ENCODE results near the gene GCHFR. TPM values are rescaled to one million over a fixed set of nuclear protein-coding genes. Genes with fewer than 3 reads are reported as not detected.

The GCHFR gene
- 97.2 and 105 TPM in 2 replicates for total RNA-seq
- 165 and 213 TPM in 2 replicates for polyA plus RNA-seq

GRCh38 chr15:40763801-40764628 lies at the start of gene GCHFR:
GCHFR (plus strand) TSS chr15:40764068; CDS start chr15:40764181, 113 bp downstream.
- Histone ChIP-seq H3K4me3 (peak within 1 kb of the TSS; percentile 57), H3K36me3 (replicated peaks; ENCODE audit: insufficient read depth, low read depth) (no peaks in the 10 kb centered on the region), H3K27ac (peak within 1 kb of the TSS; percentile 97), H3K27me3 (no peaks in the 10 kb centered on the region), H3K4me1 (ENCODE audit: insufficient read depth) (peaks cover 27% of the 10 kb centered on the region), H3K9me3 (ENCODE audit: low read depth) (no peaks in the 10 kb centered on the region), H4K20me1 (ENCODE audit: insufficient read depth, poor library complexity, severe bottlenecking) (no peaks in the 10 kb centered on the region), H3K9me2 (replicated peaks; ENCODE audit: insufficient read depth) (no peaks in the 10 kb centered on the region), H3K4me2 (peak within 1 kb of the TSS; percentile 93), H2AFZ (peak within 1 kb of the TSS; percentile 84), H3K79me2 (no peaks in the 10 kb centered on the region)
- peak; percentile 93 for DNase-seq (ENCODE audit: low spot score)
- TF ChIP-seq EZH2 (IDR thresholded peaks at IDR 0.05; ENCODE audit: borderline replicate concordance) = no peak
- TF ChIP-seq EZH2phosphoT487 (IDR thresholded peaks at IDR 0.05; ENCODE audit: low read depth, severe bottlenecking, unreplicated experiment) = no peak
- TF ChIP-seq, protein P1, sequence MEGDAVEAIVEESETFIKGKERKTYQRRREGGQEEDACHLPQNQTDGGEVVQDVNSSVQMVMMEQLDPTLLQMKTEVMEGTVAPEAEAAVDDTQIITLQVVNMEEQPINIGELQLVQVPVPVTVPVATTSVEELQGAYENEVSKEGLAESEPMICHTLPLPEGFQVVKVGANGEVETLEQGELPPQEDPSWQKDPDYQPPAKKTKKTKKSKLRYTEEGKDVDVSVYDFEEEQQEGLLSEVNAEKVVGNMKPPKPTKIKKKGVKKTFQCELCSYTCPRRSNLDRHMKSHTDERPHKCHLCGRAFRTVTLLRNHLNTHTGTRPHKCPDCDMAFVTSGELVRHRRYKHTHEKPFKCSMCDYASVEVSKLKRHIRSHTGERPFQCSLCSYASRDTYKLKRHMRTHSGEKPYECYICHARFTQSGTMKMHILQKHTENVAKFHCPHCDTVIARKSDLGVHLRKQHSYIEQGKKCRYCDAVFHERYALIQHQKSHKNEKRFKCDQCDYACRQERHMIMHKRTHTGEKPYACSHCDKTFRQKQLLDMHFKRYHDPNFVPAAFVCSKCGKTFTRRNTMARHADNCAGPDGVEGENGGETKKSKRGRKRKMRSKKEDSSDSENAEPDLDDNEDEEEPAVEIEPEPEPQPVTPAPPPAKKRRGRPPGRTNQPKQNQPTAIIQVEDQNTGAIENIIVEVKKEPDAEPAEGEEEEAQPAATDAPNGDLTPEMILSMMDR (IDR thresholded peaks at IDR 0.05; ENCODE audit: poor library complexity) = peak; percentile 48
- WGBS (ENCODE audit: low lambda C conversion rate, missing lambda C conversion rate) = 2% methylated on average over 59 of the region's 75 CpGs

DNA sequence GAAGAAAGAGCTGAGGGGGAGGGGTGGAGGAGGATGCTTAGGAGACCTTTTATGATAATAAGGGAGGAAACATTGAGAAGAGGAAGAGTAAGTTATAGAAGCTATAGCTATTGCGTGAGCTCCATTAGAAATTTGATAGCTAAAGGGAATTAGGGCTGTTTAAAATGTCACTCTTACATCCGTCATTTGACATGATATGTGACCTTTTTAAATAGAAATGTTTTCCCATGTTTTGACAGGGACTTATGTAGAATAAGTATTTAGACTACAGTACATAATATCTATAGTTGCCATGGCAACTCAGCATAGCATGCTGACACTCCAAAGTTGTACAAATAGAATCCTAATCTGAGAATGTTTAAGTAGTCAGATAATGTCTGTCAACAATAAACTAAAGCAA lies 49.7 kb upstream of the GCHFR start:
- TF ChIP-seq EZH2 (IDR thresholded peaks at IDR 0.05; ENCODE audit: borderline replicate concordance) (no peak), EZH2phosphoT487 (IDR thresholded peaks at IDR 0.05; ENCODE audit: low read depth, severe bottlenecking, unreplicated experiment) (no peak)
- TF ChIP-seq, protein P1 (IDR thresholded peaks at IDR 0.05; ENCODE audit: poor library complexity) = no peak
- no peak for DNase-seq (ENCODE audit: low spot score)
- Histone ChIP-seq H3K4me2 (no peak overlapping the region), H2AFZ (no peak overlapping the region), H3K36me3 (replicated peaks; ENCODE audit: insufficient read depth, low read depth) (no peaks in the 10 kb centered on the region), H3K27ac (no peak overlapping the region), H3K79me2 (no peaks in the 10 kb centered on the region), H3K9me3 (ENCODE audit: low read depth) (no peaks in the 10 kb centered on the region), H3K27me3 (no peaks in the 10 kb centered on the region), H3K9me2 (replicated peaks; ENCODE audit: insufficient read depth) (no peaks in the 10 kb centered on the region), H4K20me1 (ENCODE audit: insufficient read depth, poor library complexity, severe bottlenecking) (no peaks in the 10 kb centered on the region), H3K4me1 (ENCODE audit: insufficient read depth) (no peaks in the 10 kb centered on the region), H3K4me3 (no peak overlapping the region)
- 69% methylated on average over 2 of the region's 2 CpGs for WGBS (ENCODE audit: low lambda C conversion rate, missing lambda C conversion rate)

- TF ChIP-seq EZH2phosphoT487 (IDR thresholded peaks at IDR 0.05; ENCODE audit: low read depth, severe bottlenecking, unreplicated experiment) (no peak), EZH2 (IDR thresholded peaks at IDR 0.05; ENCODE audit: borderline replicate concordance) (no peak)
- TF ChIP-seq, protein P1 (IDR thresholded peaks at IDR 0.05; ENCODE audit: poor library complexity) = no peak
- Histone ChIP-seq H3K9me3 (ENCODE audit: low read depth) (no peaks in the 10 kb centered on the region), H4K20me1 (ENCODE audit: insufficient read depth, poor library complexity, severe bottlenecking) (no peaks in the 10 kb centered on the region), H3K4me2 (no peak overlapping the region), H3K27ac (no peak overlapping the region), H3K27me3 (no peaks in the 10 kb centered on the region), H3K9me2 (replicated peaks; ENCODE audit: insufficient read depth) (no peaks in the 10 kb centered on the region), H3K36me3 (replicated peaks; ENCODE audit: insufficient read depth, low read depth) (no peaks in the 10 kb centered on the region), H2AFZ (no peak overlapping the region), H3K4me3 (no peak overlapping the region), H3K79me2 (no peaks in the 10 kb centered on the region), H3K4me1 (ENCODE audit: insufficient read depth) (no peaks in the 10 kb centered on the region)
- WGBS (ENCODE audit: low lambda C conversion rate, missing lambda C conversion rate) = 97% methylated on average over 6 of the region's 6 CpGs
- no peak for DNase-seq (ENCODE audit: low spot score)
Observed at GRCh38 chr15:40716165-40716564, 47.7 kb upstream of the GCHFR start.

All from hepatocyte (in vitro differentiated cells).